Amniotic stem cell (primary cell): ENCODE data around the gene ACTR1A.
"Not testable (repeated sequence)": the region's sequence is repeated elsewhere in the genome, so short reads cannot be mapped to it uniquely, and the experiment has no call there.

Experiments used
- DNase-seq: peaks from one replicate; lab custom pipeline; 2025; lab: John Stamatoyannopoulos, UW

The ACTR1A gene

GRCh38 chr10:102484021-102484420, 18.5 kb downstream of the ACTR1A start:
- no peak for DNase-seq

GRCh38 chr10:102480396-102480795, 22.1 kb downstream of the ACTR1A start:
- DNase-seq: no peak

- no peak for DNase-seq
Measured at GRCh38 chr10:102479651-102480050, 22.9 kb downstream of the ACTR1A start.

GRCh38 chr10:102476466-102477141, 25.9 kb downstream of the ACTR1A start:
- no peak for DNase-seq

GRCh38 chr10:102475451-102476040, 27.0 kb downstream of the ACTR1A start:
- no peak for DNase-seq

- DNase-seq: no peak
Measured at GRCh38 chr10:102473445-102474331, 28.8 kb downstream of the ACTR1A start.

GRCh38 chr10:102470579-102471546, 31.6 kb downstream of the ACTR1A start:
- DNase-seq: no peak

GRCh38 chr10:102468683-102469082, 33.8 kb downstream of the ACTR1A start:
- DNase-seq: no peak

- no peak for DNase-seq
Measured at GRCh38 chr10:102467971-102468438, 34.5 kb downstream of the ACTR1A start.

- no peak for DNase-seq
Measured at GRCh38 chr10:102467318-102467717, 35.2 kb downstream of the ACTR1A start.

- DNase-seq: no peak
Measured at GRCh38 chr10:102465466-102465865, 37.0 kb downstream of the ACTR1A start.

GRCh38 chr10:102463983-102464382, 38.5 kb downstream of the ACTR1A start:
- DNase-seq: no peak

GRCh38 chr10:102462512-102463054, 39.9 kb downstream of the ACTR1A start:
- DNase-seq: no peak

- DNase-seq: peak; percentile 31
Measured at GRCh38 chr10:102461187-102462054, 41.1 kb downstream of the ACTR1A start.

GRCh38 chr10:102460836-102461186, 41.7 kb downstream of the ACTR1A start:
- DNase-seq: no peak

- no peak for DNase-seq
Measured at GRCh38 chr10:102458656-102459055, 43.9 kb downstream of the ACTR1A start.

GRCh38 chr10:102457591-102458150, 44.8 kb downstream of the ACTR1A start:
- no peak for DNase-seq

GRCh38 chr10:102455893-102456471, 46.5 kb downstream of the ACTR1A start:
- no peak for DNase-seq

GRCh38 chr10:102454662-102455487, 47.6 kb downstream of the ACTR1A start:
- not testable (repeated sequence) for DNase-seq
